ENCODE results near the gene FNDC8. TPM values are rescaled to one million over a fixed set of nuclear protein-coding genes. Genes with fewer than 3 reads are reported as not detected.

The FNDC8 gene
- total RNA-seq, 2 experiments from 2014 or later: not detected

GRCh38 chr17:35076874-35077273 is 44.5 kb upstream of the FNDC8 start:
- Mint-ChIP-seq H3K9me3 (no peaks in the 10 kb centered on the region), H3K36me3 (ENCODE audit: low read depth) (peaks cover 3% of the 10 kb centered on the region), H3K27ac (no peak overlapping the region), H3K27me3 (no peaks in the 10 kb centered on the region), H3K4me1 (ENCODE audit: low read depth) (peaks cover 70% of the 10 kb centered on the region), H3K4me3 (no peak overlapping the region)
- CTCF ChIA-PET: interaction anchor here (1.2 to 5.1 kb wide), 3 partner anchors 13 to 54 kb away, joined by 4 to 20 read pairs (median 6); no protein-coding TSS in a partner anchor
- ATAC-seq (no peak), DNase-seq (no peak)
- POLR2A ChIA-PET: interaction anchor here (1.4 kb wide), 1 partner anchor 12 kb away, joined by 3 read pairs; no protein-coding TSS in a partner anchor
- intact Hi-C loops (cut with micrococcal nuclease): no loop called here
- TF ChIP-seq, protein P1, sequence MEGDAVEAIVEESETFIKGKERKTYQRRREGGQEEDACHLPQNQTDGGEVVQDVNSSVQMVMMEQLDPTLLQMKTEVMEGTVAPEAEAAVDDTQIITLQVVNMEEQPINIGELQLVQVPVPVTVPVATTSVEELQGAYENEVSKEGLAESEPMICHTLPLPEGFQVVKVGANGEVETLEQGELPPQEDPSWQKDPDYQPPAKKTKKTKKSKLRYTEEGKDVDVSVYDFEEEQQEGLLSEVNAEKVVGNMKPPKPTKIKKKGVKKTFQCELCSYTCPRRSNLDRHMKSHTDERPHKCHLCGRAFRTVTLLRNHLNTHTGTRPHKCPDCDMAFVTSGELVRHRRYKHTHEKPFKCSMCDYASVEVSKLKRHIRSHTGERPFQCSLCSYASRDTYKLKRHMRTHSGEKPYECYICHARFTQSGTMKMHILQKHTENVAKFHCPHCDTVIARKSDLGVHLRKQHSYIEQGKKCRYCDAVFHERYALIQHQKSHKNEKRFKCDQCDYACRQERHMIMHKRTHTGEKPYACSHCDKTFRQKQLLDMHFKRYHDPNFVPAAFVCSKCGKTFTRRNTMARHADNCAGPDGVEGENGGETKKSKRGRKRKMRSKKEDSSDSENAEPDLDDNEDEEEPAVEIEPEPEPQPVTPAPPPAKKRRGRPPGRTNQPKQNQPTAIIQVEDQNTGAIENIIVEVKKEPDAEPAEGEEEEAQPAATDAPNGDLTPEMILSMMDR (IDR thresholded peaks at IDR 0.05): no peak

DNA sequence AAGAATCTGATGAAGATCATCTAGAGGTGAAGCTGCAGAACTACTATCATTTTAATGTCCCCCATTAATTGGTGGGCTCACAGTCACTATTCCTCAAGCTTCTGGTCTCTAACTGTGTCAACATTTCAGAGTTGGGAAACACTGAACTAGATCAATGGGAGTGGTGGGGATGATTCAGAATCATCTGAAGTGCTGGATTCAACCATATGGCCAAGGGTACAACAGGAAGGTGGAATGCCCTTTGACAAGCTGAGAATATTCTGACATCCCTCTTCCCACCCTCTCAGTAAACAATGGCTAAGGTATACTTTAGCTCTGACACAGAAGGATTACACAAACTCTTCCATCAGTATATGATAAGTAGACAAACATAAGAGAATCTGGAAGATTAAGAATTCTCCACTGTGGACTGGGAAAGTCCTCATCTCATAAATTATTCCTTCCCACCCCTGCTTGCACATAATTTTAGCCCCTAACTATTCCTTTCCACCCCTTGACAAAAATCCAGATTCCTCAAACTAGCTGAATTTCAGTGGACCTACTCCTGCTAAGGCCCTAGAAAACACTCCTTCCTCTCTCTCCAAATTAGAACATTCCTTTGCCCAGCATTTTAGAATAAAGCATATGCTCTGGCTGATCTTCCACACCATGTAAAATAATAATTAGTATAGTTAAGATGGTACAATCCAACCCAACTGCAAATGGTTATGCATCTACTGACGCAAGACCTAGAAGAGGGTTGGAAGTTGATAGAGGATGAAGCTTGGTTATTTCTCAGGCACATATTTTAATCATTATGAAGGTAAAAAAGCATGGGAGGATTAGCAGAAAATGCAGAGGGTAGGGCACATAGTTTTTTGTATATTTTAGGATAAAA is 41.6 kb upstream of the FNDC8 start:
- intact Hi-C loops (cut with micrococcal nuclease): no loop called here
- H3K4me3 Mint-ChIP-seq: no peak overlapping the region
- no peaks in the 10 kb centered on the region for H3K9me3 Mint-ChIP-seq
- H3K36me3 Mint-ChIP-seq (ENCODE audit: low read depth): no peaks in the 10 kb centered on the region
- peak overlapping the region; percentile 83 for H3K27ac Mint-ChIP-seq
- CTCF ChIA-PET: interaction anchor here (1.1 to 5.1 kb wide), 4 partner anchors 9 to 40 kb away, joined by 4 to 20 read pairs (median 8); partner anchors contain the start of genes RAD51D and RFFL
- H3K27me3 Mint-ChIP-seq: no peaks in the 10 kb centered on the region
- no peak for DNase-seq
- POLR2A ChIA-PET: interaction anchor here (0.9 to 3.7 kb wide), 6 partner anchors 9 to 119 kb away, joined by 4 to 12 read pairs (median 4); partner anchors contain the start of genes CCT6B and ZNF830
- no peak for ATAC-seq
- TF ChIP-seq, protein P1 (IDR thresholded peaks at IDR 0.05): no peak
- peaks cover 64% of the 10 kb centered on the region for H3K4me1 Mint-ChIP-seq (ENCODE audit: low read depth)

- ChIA-PET POLR2A (interaction anchor here (0.7 to 3.7 kb wide), 6 partner anchors 9 to 58 kb away, joined by 4 to 12 read pairs (median 4); no protein-coding TSS in a partner anchor), CTCF (interaction anchor here (2.4 to 5.1 kb wide), 3 partner anchors 9 to 16 kb away, joined by 7 to 20 read pairs (median 8); partner anchors contain the start of gene RFFL)
- Mint-ChIP-seq H3K4me3 (peak overlapping the region; percentile 14), H3K4me1 (ENCODE audit: low read depth) (peaks cover 63% of the 10 kb centered on the region), H3K27me3 (no peaks in the 10 kb centered on the region), H3K36me3 (ENCODE audit: low read depth) (peaks cover 2% of the 10 kb centered on the region), H3K27ac (peak overlapping the region; percentile 83), H3K9me3 (no peaks in the 10 kb centered on the region)
- peak; percentile 68 for ATAC-seq
- TF ChIP-seq, protein P1 (IDR thresholded peaks at IDR 0.05): no peak
- DNase-seq: peak; percentile 31
- intact Hi-C loops (cut with micrococcal nuclease): no loop called here
Measured at GRCh38 chr17:35080536-35080935, 40.9 kb upstream of the FNDC8 start.

- no peaks in the 10 kb centered on the region for H3K27me3 Mint-ChIP-seq
- no peak overlapping the region for H3K4me3 Mint-ChIP-seq
- CTCF ChIA-PET: interaction anchor here (0.8 to 5.1 kb wide), 10 partner anchors 8 to 85 kb away, joined by 3 to 20 read pairs (median 5); partner anchors contain the start of genes RAD51D and RFFL
- no peak overlapping the region for H3K27ac Mint-ChIP-seq
- DNase-seq (no peak), ATAC-seq (no peak)
- no peaks in the 10 kb centered on the region for H3K9me3 Mint-ChIP-seq
- intact Hi-C loops (cut with micrococcal nuclease): no loop called here
- H3K36me3 Mint-ChIP-seq (ENCODE audit: low read depth): peaks cover 2% of the 10 kb centered on the region
- TF ChIP-seq, protein P1 (IDR thresholded peaks at IDR 0.05): no peak
- H3K4me1 Mint-ChIP-seq (ENCODE audit: low read depth): peaks cover 70% of the 10 kb centered on the region
- POLR2A ChIA-PET: interaction anchor here (0.9 to 3.7 kb wide), 3 partner anchors 8 to 18 kb away, joined by 5 to 12 read pairs (median 6); partner anchors contain the start of gene RFFL
Measured at GRCh38 chr17:35081638-35082037, 39.8 kb upstream of the FNDC8 start.

Data from activated CD8-positive, alpha-beta T cell treated with anti-CD3 and anti-CD28 coated beads for 36 hours (primary cell).